Measurements from ENCODE around the gene GUCA2A.

The GUCA2A gene

DNA sequence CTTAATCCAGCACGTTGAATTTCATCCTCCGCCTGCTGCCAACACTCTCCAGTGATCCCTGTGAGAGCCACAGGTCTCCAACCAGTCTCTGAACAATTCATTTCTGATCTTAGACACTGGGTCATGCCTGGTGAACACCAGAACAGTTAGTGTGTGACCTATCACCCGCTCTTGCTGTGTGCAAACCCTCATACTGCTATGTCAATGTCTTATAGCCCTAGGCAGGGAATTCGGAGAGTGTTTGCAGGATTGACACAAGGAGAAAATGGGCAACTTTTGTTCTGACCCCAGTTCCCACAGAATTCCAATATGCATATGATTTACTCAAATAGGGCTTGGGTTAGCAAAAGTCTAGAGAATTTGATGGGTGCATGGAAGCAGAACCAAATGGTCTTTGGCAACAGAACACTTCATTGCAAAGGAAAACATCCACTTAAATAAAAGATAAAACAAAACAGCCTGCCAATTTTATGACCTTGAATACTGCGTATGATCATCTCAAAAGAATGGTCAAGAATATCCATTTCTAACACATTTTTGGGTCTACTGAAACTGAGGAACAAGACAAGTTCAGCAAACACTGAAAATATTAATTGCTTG, 34.4 kb downstream of the GUCA2A start:
- no peak for DNase-seq (ENCODE audit: low read depth)

DNA sequence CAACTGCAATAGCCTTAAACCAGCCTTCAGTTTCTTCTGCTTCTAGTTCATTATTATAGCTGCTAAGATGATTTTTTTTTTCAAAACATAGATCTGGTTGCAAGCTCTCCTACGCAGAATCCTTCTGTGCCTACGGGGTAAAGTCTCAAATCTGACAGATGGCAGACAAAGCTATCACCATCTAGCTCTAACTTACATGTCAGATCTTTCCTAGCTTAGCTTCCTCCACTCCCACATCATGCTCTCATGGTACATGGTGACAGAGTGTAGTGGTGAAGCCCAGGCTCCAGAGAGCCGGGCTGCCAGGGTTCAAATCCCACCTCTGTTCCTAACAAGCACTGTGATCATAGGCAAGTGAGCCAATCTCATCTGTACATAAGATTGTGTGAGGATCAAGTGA, 35.6 kb downstream of the GUCA2A start:
- DNase-seq (ENCODE audit: low read depth): no peak

DNA sequence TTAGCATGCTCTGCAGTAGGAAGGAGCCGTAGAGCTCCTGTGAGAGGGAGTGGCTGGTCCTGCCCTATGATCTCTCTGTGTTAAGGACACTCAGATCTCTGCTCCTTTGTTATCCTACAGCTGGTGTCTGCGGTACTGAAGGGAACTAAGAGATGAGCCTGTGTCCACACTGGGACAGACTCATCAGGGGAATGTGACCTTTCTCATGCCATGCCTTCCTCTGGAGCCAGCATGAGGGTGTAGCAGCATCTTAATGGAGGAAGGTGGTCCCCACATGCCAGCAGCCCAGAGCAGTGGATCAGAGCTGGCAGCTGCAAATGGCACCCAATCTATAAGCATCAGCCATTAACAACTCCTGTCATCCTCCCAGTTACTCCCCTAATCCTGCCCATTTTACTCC, 36.0 kb downstream of the GUCA2A start:
- no peak for DNase-seq (ENCODE audit: low read depth)

DNA sequence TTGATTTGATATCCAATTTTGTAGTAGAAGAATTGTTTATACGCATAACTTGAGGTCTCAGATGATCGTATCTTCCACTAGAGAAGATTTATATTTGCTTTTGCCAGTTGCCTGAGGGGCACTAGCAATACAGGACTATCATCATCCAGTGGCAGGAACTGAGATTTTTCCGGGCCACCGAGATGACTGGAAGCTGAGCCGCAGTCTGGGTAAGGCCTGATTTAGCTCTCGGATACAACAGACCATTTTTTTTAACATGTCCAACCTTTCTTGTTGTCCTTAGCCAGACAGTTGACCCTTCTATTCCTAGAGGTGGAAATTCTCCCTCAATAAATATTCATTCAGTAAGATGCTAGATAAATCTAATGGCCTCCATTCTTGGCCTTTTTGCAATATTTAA, 36.8 kb downstream of the GUCA2A start:
- no peak for DNase-seq (ENCODE audit: low read depth)

DNA sequence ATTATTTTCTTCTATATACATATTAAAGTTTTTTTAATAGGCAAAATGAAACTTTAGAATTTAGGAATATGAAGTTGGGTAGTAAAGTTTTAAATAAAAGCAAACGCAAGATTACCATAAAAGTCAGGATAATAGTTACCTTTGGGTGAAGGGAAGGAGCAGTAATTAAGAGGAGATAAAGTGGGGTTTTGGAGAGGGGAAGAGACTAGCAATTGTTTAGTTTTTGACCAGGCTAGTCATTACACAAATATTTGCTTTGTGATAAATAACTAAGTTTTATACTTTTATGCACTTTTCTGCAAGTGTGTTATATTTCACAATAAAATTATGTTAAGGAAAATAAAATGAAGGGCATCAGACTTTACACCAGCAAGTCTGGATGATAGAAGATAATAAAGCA, 39.0 kb downstream of the GUCA2A start:
- DNase-seq (ENCODE audit: low read depth): no peak

DNA sequence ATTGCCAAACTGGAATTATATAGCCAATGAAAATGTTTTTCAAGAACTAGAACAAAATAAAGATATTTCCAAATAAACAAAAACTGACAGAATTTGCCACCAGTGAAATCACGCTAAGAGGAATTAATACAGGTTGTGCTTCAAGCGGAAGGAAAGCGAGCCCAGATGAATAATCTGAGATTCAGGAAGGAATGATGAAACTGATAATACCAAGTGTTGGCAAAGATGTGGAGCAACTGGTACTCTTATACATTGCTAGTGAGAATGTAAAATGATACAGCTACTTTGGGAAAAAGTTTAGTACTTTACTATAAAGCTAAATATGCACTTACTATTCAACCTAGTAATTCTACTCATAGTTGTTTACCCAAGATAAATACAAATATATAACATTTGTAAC, 42.1 kb downstream of the GUCA2A start:
- DNase-seq (ENCODE audit: low read depth): no peak

DNA sequence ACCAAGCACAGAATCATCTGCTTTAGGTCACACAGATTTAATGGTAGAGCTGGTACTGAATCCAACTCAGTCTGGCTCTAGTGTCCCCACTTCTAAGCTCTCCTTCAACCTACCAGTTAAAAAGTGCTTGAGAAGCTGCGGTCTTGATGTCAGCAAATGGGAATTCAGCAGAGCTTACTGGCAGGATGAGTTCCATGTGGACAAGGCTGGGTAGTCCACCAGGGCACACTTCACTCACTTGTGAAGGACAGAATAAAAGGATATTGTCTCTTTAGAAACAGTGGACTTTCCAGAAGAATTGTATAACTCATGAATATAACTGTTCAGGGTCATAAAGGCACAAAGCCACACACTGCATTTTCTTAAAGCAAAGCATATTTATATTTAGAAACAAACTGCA, 46.4 kb downstream of the GUCA2A start:
- no peak for DNase-seq (ENCODE audit: low read depth)

DNA sequence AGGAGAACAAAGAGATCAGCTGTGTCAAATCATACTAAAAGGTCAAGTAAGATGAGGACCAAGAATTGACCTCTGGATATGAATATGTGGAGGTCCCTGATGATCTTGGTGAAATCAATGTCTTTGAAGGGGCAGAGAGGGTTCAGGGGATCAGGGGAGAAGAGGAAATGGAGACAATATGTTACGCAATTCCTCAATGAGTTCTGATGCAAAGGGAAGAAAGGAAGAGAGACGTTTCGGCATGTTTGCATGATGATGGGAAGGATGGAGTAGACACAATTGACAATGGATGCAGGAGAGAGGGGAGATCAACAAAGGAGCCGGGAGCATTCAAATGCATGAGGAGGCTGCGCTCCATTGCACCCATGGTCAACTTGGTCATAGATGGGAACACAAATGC, 47.3 kb downstream of the GUCA2A start:
- DNase-seq (ENCODE audit: low read depth): no peak

DNA sequence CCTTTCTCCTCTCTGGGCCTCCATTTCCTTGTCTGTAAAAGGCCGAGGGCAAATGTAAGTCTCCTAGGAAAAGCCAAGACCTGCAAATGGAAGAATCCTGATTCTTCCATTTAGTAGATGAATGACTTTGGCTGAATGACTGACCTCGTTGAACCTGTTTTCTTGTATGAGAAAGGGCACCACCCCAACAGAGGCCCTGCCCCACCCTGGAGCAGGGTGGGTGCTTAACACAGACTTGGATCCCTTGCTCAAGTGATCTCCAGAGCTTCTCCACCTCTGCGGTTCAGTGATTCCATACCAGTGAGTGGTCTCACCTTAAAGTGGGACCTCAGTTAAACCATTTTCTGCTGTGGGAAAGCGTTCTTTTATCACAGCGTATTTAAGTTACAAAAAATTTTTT, 50.3 kb downstream of the GUCA2A start:
- no peak for DNase-seq (ENCODE audit: low read depth)
